OCI-LY7 (cell line): ENCODE results near the gene OR5B12.

Source experiments
- CTCF ChIP-seq: fragments of 200-600 bp; sonication (generic); conservative IDR thresholded peaks from 2 replicates; pipeline ENCODE4 v1.5.1; 2014; ENCODE audit warnings: mild to moderate bottlenecking, antibody characterized with exemption, low read length, moderate library complexity, mixed read lengths
- EZH2phosphoT487 ChIP-seq: fragments of 200-600 bp; sonication (generic); IDR thresholded peaks from 2 replicates; pipeline ENCODE4 v1.6.1; 2018; ENCODE audit warnings: low read depth, borderline replicate concordance, mild to moderate bottlenecking, mixed run types, antibody characterized with exemption, low read length, moderate library complexity, mixed read lengths

GRCh38 chr11:58490827-58491226, 48.8 kb upstream of the OR5B12 start:
- TF ChIP-seq CTCF (no peak), EZH2phosphoT487 (no peak)
